ENCODE measurements around the gene ADORA1.
A peak's percentile ranks its signal among the peaks of the same experiment; 100 is the strongest.

ADORA1 gene

DNA sequence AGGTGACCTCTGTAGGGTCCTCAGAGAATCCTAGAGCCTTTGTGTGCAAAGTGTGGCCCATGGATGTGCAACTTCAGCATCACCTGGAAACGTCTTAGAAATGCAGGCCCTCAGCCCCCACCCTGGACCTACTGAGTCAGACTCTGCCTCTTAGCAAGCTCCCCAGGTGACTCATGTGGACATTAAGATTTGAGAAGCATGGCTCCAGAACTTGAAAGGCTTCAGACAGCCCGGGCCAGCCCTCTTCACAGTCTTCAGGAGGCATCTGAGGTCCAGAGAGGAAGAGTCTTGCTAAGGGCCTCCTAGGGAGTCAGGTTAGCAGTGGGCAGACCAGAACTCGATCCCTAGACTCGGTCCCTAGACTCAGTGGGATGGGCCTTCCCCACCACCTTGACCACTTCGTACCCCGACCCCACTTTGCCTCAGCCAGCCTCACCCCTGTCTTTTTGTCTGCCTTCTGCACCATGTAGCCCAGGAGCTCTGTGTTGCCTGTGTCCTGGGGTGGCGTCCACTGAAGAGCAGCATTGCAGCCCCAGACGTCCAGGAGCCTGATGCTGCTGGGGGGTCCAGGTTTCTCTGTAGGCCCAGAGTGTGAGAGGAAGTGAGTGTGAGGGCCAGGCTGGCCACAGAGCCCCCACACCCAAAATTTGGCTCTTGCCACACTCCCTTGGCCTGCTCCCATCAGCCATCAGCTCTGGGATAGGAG, 43.3 kb downstream of the ADORA1 start:
- no peak overlapping the region for H3K4me3 ChIP-seq (ENCODE audit: low read length)
- TF ChIP-seq, protein P1, sequence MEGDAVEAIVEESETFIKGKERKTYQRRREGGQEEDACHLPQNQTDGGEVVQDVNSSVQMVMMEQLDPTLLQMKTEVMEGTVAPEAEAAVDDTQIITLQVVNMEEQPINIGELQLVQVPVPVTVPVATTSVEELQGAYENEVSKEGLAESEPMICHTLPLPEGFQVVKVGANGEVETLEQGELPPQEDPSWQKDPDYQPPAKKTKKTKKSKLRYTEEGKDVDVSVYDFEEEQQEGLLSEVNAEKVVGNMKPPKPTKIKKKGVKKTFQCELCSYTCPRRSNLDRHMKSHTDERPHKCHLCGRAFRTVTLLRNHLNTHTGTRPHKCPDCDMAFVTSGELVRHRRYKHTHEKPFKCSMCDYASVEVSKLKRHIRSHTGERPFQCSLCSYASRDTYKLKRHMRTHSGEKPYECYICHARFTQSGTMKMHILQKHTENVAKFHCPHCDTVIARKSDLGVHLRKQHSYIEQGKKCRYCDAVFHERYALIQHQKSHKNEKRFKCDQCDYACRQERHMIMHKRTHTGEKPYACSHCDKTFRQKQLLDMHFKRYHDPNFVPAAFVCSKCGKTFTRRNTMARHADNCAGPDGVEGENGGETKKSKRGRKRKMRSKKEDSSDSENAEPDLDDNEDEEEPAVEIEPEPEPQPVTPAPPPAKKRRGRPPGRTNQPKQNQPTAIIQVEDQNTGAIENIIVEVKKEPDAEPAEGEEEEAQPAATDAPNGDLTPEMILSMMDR (conservative IDR thresholded peaks at IDR 0.05; ENCODE audit: low read length) = no peak
- no peak for DNase-seq (ENCODE audit: low read depth)

DNA sequence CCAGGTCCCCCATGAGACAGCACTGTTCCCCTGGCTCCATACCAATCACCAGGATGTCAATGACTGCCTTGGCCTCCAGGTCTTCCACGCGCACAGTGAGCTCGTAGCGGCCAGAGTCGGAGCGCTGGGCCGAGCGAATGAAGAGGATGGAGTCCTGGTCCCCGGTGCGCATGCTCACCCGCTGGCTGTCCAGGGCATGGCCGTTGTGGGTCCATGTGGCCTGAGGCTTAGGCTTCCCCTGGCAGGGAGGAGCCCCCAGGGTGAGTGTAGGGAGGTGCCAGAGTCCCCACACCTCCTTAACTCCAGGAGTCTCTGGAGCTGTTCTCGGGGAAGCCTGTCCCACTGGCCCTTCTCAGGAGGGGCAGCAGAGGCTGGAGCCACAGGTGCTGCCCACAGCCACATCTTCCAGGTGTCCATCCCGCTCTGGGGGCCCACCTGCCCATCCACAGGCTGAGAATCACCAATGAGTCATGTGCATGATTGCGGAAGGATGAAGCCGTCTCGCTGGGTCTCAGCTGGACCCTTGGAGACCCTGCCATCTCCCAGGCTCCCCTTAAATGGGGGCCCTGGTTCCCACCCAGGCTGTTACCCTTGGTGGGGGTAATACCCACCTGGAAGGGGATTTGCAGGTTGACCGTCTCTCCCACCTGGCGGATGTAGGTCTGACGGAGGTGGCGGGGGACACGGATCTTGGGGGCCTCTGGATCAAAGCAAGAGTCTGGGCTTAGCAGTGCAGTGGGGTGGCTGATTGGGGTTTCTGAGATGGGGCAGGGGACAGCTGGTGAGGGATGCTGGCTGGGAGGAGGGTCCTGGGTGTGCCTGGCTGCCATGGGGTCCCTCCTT, 44.0 kb downstream of the ADORA1 start:
- TF ChIP-seq, protein P1 (conservative IDR thresholded peaks at IDR 0.05; ENCODE audit: low read length) = no peak
- DNase-seq (ENCODE audit: low read depth) = no peak
- no peak overlapping the region for H3K4me3 ChIP-seq (ENCODE audit: low read length)

DNA sequence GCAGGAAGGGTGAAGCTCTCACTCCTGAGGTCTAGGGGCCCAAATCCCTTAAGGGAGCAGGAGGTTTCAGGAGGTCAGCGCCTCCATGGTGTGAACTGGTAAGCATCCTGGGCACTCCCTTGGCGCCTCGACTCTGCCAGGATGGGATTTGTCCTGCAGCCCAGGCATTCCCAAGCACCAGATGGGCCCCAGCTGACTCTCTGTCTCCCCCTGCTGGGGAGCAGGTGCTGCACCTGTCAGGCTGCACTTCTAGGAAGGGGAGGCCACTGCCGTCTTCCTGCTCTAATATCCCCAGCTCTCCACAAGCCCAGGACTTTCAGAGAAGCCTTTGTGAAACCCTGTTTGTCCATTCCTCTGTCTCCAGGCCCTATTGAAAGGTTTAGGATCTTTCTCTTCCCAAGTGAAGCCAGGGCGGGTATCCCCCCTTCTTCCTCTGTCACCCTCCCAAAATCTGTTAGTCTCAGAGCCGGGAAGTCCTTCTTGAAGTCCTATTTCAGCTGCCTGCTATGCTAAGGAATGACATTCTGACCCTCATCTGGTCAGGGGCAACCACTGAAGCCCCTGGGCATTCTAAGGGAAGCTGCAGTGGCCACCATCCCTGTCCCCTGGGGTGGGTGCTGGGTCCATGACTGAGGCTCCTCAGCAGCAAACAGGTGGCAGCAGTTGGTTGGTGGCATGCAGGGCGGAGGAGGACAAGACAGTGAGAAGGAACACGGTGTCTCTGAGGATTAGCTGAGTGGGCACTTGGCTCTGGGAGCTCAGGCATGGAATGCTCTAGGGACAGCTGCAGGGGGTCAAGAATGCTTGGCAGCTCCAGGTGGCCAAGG, 44.9 kb downstream of the ADORA1 start:
- DNase-seq (ENCODE audit: low read depth) = peak; percentile 64
- TF ChIP-seq, protein P1 (conservative IDR thresholded peaks at IDR 0.05; ENCODE audit: low read length) = peak; percentile 92
- H3K4me3 ChIP-seq (ENCODE audit: low read length) = no peak overlapping the region

DNA sequence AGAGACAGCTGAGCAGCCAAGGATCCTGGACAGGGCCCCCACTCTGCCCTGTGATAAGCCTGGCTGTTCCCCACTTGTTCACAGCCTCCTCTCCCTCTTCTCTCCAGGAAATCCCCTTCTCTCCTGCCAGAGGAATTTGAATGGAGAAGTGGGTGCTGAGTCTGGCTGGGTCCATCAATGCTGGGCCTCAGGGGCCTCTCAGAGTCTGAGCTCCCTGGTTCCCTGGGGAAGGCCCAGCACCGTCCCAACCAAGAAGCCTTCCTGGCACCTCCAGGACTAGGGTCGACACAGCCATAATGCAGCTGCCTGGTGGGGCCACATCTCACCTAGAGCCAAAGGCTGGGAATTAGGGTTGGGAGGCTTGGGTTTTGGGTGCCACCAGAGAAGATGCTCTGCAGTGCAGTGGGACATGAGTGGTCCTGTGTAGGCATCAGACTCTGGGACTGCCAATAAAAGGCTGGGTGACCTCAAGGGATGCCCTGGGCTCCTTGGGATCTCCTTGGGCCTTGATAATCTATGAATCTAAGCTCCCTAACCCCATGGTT, 45.6 kb downstream of the ADORA1 start:
- no peak for DNase-seq (ENCODE audit: low read depth)
- TF ChIP-seq, protein P1 (conservative IDR thresholded peaks at IDR 0.05; ENCODE audit: low read length) = no peak
- no peak overlapping the region for H3K4me3 ChIP-seq (ENCODE audit: low read length)

DNA sequence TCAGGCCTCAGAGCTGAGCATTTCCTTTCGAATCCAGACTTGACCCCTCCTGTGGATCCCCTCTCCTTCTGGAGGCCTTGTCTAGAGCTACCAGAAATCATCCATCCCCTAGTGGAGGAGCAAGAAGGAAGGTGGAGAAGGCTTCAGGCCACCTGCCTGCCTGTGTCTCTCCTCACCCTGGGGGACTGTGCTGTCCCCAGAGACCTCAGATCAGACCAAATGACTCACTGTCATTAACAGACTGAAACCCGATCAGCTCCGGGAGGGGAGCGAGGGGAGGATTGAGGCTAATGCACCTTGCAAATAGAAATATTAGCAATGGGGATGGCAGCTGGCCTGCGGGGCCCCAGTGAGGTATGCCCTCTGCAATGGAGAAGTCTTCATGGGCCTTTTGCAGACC, 46.0 kb downstream of the ADORA1 start:
- TF ChIP-seq, protein P1 (conservative IDR thresholded peaks at IDR 0.05; ENCODE audit: low read length) = no peak
- DNase-seq (ENCODE audit: low read depth) = no peak
- no peak overlapping the region for H3K4me3 ChIP-seq (ENCODE audit: low read length)

DNA sequence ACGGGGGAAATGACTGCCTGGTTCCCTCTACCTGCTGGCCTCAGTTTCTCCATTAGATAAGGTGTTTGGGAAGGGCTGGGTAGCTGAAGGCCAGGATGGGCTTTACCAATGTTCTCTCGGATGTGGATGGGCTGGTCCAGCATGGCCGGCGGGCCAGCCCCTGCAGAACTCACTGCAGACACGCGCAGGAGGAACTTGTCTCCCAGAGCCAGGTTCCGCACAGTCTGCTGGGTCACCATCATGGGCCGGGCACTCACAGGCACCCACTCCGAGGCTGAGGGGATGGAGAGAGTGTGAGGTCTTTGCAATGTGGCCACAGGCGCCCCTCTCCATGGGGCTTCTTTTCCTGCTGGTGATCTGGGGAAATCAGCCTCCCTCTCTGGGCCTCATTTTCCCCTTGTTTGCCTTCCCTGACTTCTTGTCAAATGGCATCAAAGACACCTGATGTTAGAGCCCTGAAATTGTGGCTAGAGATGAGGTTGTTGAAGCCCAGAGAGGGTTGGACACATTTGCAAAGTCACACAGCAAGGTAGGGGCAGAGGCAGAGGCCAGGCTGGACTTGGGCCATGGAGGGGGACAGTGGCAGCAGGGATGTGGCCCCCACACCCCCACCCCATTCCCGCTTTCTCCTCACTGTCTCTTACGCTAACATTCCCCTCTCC, 46.9 kb downstream of the ADORA1 start:
- DNase-seq (ENCODE audit: low read depth) = no peak
- no peak overlapping the region for H3K4me3 ChIP-seq (ENCODE audit: low read length)
- TF ChIP-seq, protein P1 (conservative IDR thresholded peaks at IDR 0.05; ENCODE audit: low read length) = no peak
